GM12878 (cell line): ENCODE measurements around the gene ZNF519. TPM values are rescaled to one million over a fixed set of nuclear protein-coding genes. Genes with fewer than 3 reads are reported as not detected.
A peak's percentile ranks its signal among the peaks of the same experiment; 100 is the strongest.
"Not testable (repeated sequence)": the region's sequence is repeated elsewhere in the genome, so short reads cannot be mapped to it uniquely, and the experiment has no call there.

Experiments used
- ATAC-seq: fragments of 200-7000 bp; cut with Tn5 transposase; 3 replicates; pipeline ENCODE4 v1.9.1; 2020; ENCODE audit warnings: mild to moderate bottlenecking, moderate library complexity
- Bru-seq: library from RNA; stranded (reverse); fragments of 400-500 nt; gene quantifications from one replicate; lab custom pipeline; 2021; lab: Mats Ljungman, UMichigan
- BruChase-seq, 2 experiments: library from RNA; stranded (reverse); fragments of 400-500 nt; gene quantifications; one replicate each; lab custom pipeline; 2021; lab: Mats Ljungman, UMichigan
- BruUV-seq: library from RNA; stranded (reverse); fragments of 400-500 nt; replicated peaks from 2 replicates; lab custom pipeline; 2021; lab: Mats Ljungman, UMichigan
- CTCF ChIA-PET: fragments of 300-600 bp; sonication (Branson Sonifier 250); formaldehyde crosslinking; extraction: SDS; loops from one replicate; lab custom pipeline; 2021; ENCODE audit warnings: inconsistent platforms; lab: Yijun Ruan, JAX
- POLR2A ChIA-PET: fragments of 350-600 bp; formaldehyde crosslinking; extraction: SDS; loops from one replicate; lab custom pipeline; 2021; ENCODE audit warnings: inconsistent platforms; lab: Charles Lee
- RAD21 ChIA-PET: fragments of 300-600 bp; sonication (Branson Sonifier 250); formaldehyde crosslinking; loops from one replicate; lab custom pipeline; 2023; ENCODE audit warnings: antibody characterized with exemption; ENCODE audit not compliant: unreplicated experiment; lab: Charles Lee
- SMC1A ChIA-PET: fragments of 300-600 bp; sonication (Branson Sonifier 250); formaldehyde crosslinking; loops from one replicate; lab custom pipeline; 2023; ENCODE audit not compliant: unreplicated experiment, uncharacterized antibody; lab: Charles Lee
- DNase-seq: peaks from one replicate; pipeline ENCODE4 v3.0.0-alpha.2; 2011; ENCODE audit warnings: low read depth, low spot score
- FAIRE-seq: peaks from 3 replicates; lab custom pipeline; 2011; peaks lifted over from hg19 to GRCh38; lab: Jason Lieb, UNC
- H2AFZ ChIP-seq: 2 replicates; pipeline ENCODE4 v1.6.0; 2011; ENCODE audit warnings: low read depth, low read length, control low read depth; ENCODE audit not compliant: control insufficient read depth
- H3K27ac ChIP-seq: 2 replicates; pipeline ENCODE4 v1.5.1; 2011; ENCODE audit warnings: control low read depth; ENCODE audit not compliant: control insufficient read depth, insufficient read depth
- H3K27me3 ChIP-seq, 2 experiments: replicated peaks in 1 of 2; 2 replicates each; pipeline versions ENCODE4 v1.6.0 to v1.6.1; 2011; ENCODE audit warnings: low read length in 1 of 2; ENCODE audit not compliant: control insufficient read depth in 2 of 2, insufficient read depth in 2 of 2
- H3K36me3 ChIP-seq, 2 experiments: 2 replicates each; pipeline ENCODE4 v1.5.1; 2011; ENCODE audit warnings: low read length in 1 of 2; ENCODE audit not compliant: control insufficient read depth in 2 of 2, insufficient read depth in 2 of 2
- H3K4me1 ChIP-seq: 2 replicates; pipeline ENCODE4 v1.6.1; 2011; ENCODE audit warnings: mild to moderate bottlenecking, low read length, moderate library complexity, mixed read lengths; ENCODE audit not compliant: control insufficient read depth, insufficient read depth
- H3K4me2 ChIP-seq: 2 replicates; pipeline ENCODE4 v1.6.0; 2011; ENCODE audit warnings: control low read depth; ENCODE audit not compliant: control insufficient read depth, insufficient read depth
- H3K4me3 ChIP-seq: fragments of 200-600 bp; sonication (generic); 2 replicates; pipeline ENCODE4 v1.5.1; 2016
- H3K79me2 ChIP-seq: 2 replicates; pipeline ENCODE4 v1.6.0; 2011; ENCODE audit warnings: low read length; ENCODE audit not compliant: control insufficient read depth, insufficient read depth
- H3K9ac ChIP-seq: 2 replicates; pipeline ENCODE4 v1.8.0; 2011; ENCODE audit warnings: low read length, control low read depth, mixed read lengths; ENCODE audit not compliant: control insufficient read depth, insufficient read depth
- H3K9me3 ChIP-seq: replicated peaks from 3 replicates; pipeline ENCODE4 v1.5.1; 2011; ENCODE audit warnings: mild to moderate bottlenecking, low read length; ENCODE audit not compliant: control insufficient read depth, insufficient read depth
- H4K20me1 ChIP-seq: 2 replicates; pipeline ENCODE4 v1.6.0; 2011; ENCODE audit not compliant: control insufficient read depth, insufficient read depth
- CREB1 ChIP-seq: IDR thresholded peaks from 2 replicates; pipeline ENCODE4 v1.6.1; 2012; ENCODE audit warnings: low read depth, mild to moderate bottlenecking, inconsistent platforms
- CREM ChIP-seq: IDR thresholded peaks from 2 replicates; pipeline ENCODE4 v1.6.1; 2014; ENCODE audit warnings: antibody characterized with exemption, low read depth
- E2F4 ChIP-seq: IDR thresholded peaks from 2 replicates; pipeline ENCODE4 v1.6.1; 2012; ENCODE audit warnings: low read depth, low read length, improper control_type of control experiment
- ELK1 ChIP-seq: IDR thresholded peaks from 2 replicates; pipeline ENCODE4 v1.6.1; 2012; ENCODE audit warnings: low read depth, low read length, improper control_type of control experiment
- NKRF ChIP-seq: fragments of 450-650 bp; conservative IDR thresholded peaks from 2 replicates; pipeline ENCODE4 v1.6.1; 2017; ENCODE audit warnings: mild to moderate bottlenecking, moderate library complexity
- NR2C1 ChIP-seq: fragments of 450-650 bp; IDR thresholded peaks from 2 replicates; pipeline ENCODE4 v1.6.1; 2017; ENCODE audit warnings: antibody characterized with exemption, mild to moderate bottlenecking, moderate library complexity
- PAX5 ChIP-seq: IDR thresholded peaks from 2 replicates; pipeline ENCODE4 v1.6.1; 2011; ENCODE audit warnings: low read depth, low read length, borderline replicate concordance
- PKNOX1 ChIP-seq: fragments of 450-650 bp; IDR thresholded peaks from 2 replicates; pipeline ENCODE4 v1.6.1; 2016; ENCODE audit warnings: mild to moderate bottlenecking
- POLR2A ChIP-seq: IDR thresholded peaks from 2 replicates; pipeline ENCODE4 v1.6.1; 2011; ENCODE audit warnings: low read depth, mild to moderate bottlenecking, low read length
- SIN3A ChIP-seq: IDR thresholded peaks from 2 replicates; pipeline ENCODE4 v1.6.1; 2012; ENCODE audit warnings: low read depth, low read length, improper control_type of control experiment
- SPI1 ChIP-seq: IDR thresholded peaks from 2 replicates; pipeline ENCODE4 v1.6.1; 2011; ENCODE audit warnings: low read depth, mild to moderate bottlenecking, low read length, moderate library complexity, borderline replicate concordance; ENCODE audit not compliant: insufficient read depth
- WGBS: methylation state at CpG from one replicate; pipeline ENCODE4 v1.1.6; 2016; ENCODE audit warnings: low lambda C conversion rate; ENCODE audit not compliant: insufficient replicate concordance, insufficient coverage; ENCODE audit errors: missing lambda C conversion rate; 5-methylcytosine and 5-hydroxymethylcytosine counted together
- in situ Hi-C: fragments of 300-500 bp; cut with MboI; formaldehyde crosslinking; loops from 9 replicates; pipeline ENCODE4 v1.14.3; 2018; ENCODE audit warnings: mixed read lengths
- intact Hi-C: fragments of 100-400 bp; cut with micrococcal nuclease; formaldehyde crosslinking; loops from one replicate; pipeline ENCODE4 v1.14.2; 2022; ENCODE audit not compliant: unreplicated experiment
- long read RNA-seq, 2 experiments: library from polyadenylated mRNA; unstranded; transcript quantifications; one replicate each; pipeline ENCODE4 v2.0.0, GENCODE V29; 2019 to 2020
- polyA minus RNA-seq, 3 experiments: library from RNA; depleted of rRNA, polyadenylated mRNA; stranded (reverse); fragments of >200 nt; gene quantifications; 2 replicates each; pipeline ENCODE4 v1.2.3, GENCODE V29; 2011
- polyA plus RNA-seq, 11 experiments: library from polyadenylated mRNA; depleted of rRNA in 4 of 11; unstranded in 6 of 11; stranded (reverse) in 5 of 11; fragments of >200 nt; fragmentation: Nextera tagmentation in 4 of 11; fragmentation: Illumina TruSeq in 1 of 11; extraction: Ambion mirVana in 4 of 11; extraction: Trizol in 1 of 11; gene quantifications; 1 replicate in 1 of 11; 2 replicates in 10 of 11; pipeline versions ENCODE4 v1.2.1 to v1.2.3, GENCODE V29; 2011 to 2016; ENCODE audit warnings: inconsistent platforms in 2 of 11, missing spikeins in 2 of 11, low read depth in 1 of 11
- total RNA-seq, 4 experiments: library from RNA; depleted of rRNA in 3 of 4; stranded (reverse); fragments of >200 nt in 3 of 4; fragmentation: Illumina TruSeq in 1 of 4; extraction: Trizol in 1 of 4; gene quantifications; 2 replicates each; pipeline versions ENCODE4 v1.2.1 to v1.2.3, GENCODE V29; 2013 to 2021

Gene ZNF519
- 96.8 and 103 TPM in 2 replicates for total RNA-seq (2013; cell fraction: nucleolus; rRNA removed)
- total RNA-seq (2014; rRNA removed) (15.6 and 16.9 TPM in 2 replicates), total RNA-seq (2014; rRNA removed; fragmentation: Illumina TruSeq; extraction: Trizol) (21.4 and 22.5 TPM in 2 replicates), total RNA-seq (2021) (13.2 and 13.7 TPM in 2 replicates), polyA plus RNA-seq (2011; rRNA removed) (24.2 and 29.0 TPM in 2 replicates), polyA plus RNA-seq (2014; fragmentation: Illumina TruSeq; extraction: Trizol) (13.4 and 13.8 TPM in 2 replicates), polyA plus RNA-seq (2014; fragmentation: Nextera tagmentation; extraction: Ambion mirVana) (1 to 10 TPM; 8.9 to 9.6 TPM), polyA plus RNA-seq (2014; rRNA removed) (11.7 and 13.0 TPM in 2 replicates), polyA plus RNA-seq (2016; fragmentation: Nextera tagmentation; extraction: Ambion mirVana) (10 to 100 TPM; 13.5 to 16.1 TPM), polyA minus RNA-seq (2011; rRNA and poly(A)+ RNA removed) (30.1 and 32.9 TPM in 2 replicates), Bru-seq, nascent RNA (percentile 81 among the genes with signal in this experiment), BruChase-seq, experiment 1, labeled RNA remaining after a 6-hour chase (percentile 73 among the genes with signal in this experiment), BruChase-seq, experiment 2, labeled RNA remaining after a 2-hour chase (percentile 84 among the genes with signal in this experiment)
- 3.7 TPM for polyA plus RNA-seq (2011; ENCODE audit: low read depth)
- polyA plus RNA-seq (2011; cell fraction: cytosol; rRNA removed) = 12.0 TPM in 2 replicates
- 40.5 and 42.1 TPM in 2 replicates for polyA plus RNA-seq (2011; cell fraction: nucleus; rRNA removed)
- polyA plus RNA-seq (2012) = 6.5 and 7.8 TPM in 2 replicates
- polyA minus RNA-seq (2011; cell fraction: cytosol; rRNA and poly(A)+ RNA removed) = 7.0 and 7.6 TPM in 2 replicates
- 35.3 and 59.3 TPM in 2 replicates for polyA minus RNA-seq (2011; cell fraction: nucleus; rRNA and poly(A)+ RNA removed)
- long read RNA-seq, experiment 1, partial matches to known transcripts = 0 of 7 reads
- long read RNA-seq, experiment 1, other reads (novel, unspliced or antisense) = 0 of 7 reads
- long read RNA-seq, experiment 2, full-length matches to known transcripts = 35 of 45 reads
- long read RNA-seq, experiment 2, partial matches to known transcripts = 2 of 45 reads
- long read RNA-seq, experiment 2, other reads (novel, unspliced or antisense) = 8 of 45 reads

GRCh38 chr18:14132271-14132700 is at the start of gene ZNF519:
TSS of gene ZNF519 (minus strand) at chr18:14132435. CDS start at chr18:14132277, 158 bp downstream.
- RAD21 ChIA-PET, intact Hi-C loops, H3K9me3 ChIP-seq, POLR2A ChIA-PET, SMC1A ChIA-PET, H3K4me1 ChIP-seq, H4K20me1 ChIP-seq, BruUV-seq, in situ Hi-C loops, H3K27me3 ChIP-seq, CTCF ChIA-PET, H3K36me3 ChIP-seq: not testable (repeated sequence)
- H3K4me3 ChIP-seq = peak within 1 kb of the TSS; percentile 69
- peak within 1 kb of the TSS; percentile 58 for H3K9ac ChIP-seq
- ATAC-seq = peak; percentile 99
- H3K4me2 ChIP-seq = peak within 1 kb of the TSS; percentile 71; the same call in 1 of the 2 replicates
- H2AFZ ChIP-seq = peak within 1 kb of the TSS; percentile 83
- under 1% methylated on average over 20 of the region's 20 CpGs for WGBS
- FAIRE-seq = peak; percentile 75
- peak within 1 kb of the TSS; percentile 53 for H3K27ac ChIP-seq
- DNase-seq = peak; percentile 90
- H3K79me2 ChIP-seq = peaks cover 11% of the 10 kb centered on the region
- TF ChIP-seq E2F4 = peak; percentile 85
- 0 out of 2 replicates have a peak, but pooled peaks have one; percentile 17 for TF ChIP-seq PAX5
- TF ChIP-seq PKNOX1 = peak; percentile 99
- peak; percentile 44; the same call in 1 of the 2 replicates for TF ChIP-seq CREM
- TF ChIP-seq POLR2A = peak; percentile 65
- TF ChIP-seq ELK1 = peak; percentile 50; the same call in 1 of the 2 replicates
- peak; percentile 78 for TF ChIP-seq NKRF
- peak; percentile 86 for TF ChIP-seq SIN3A
- TF ChIP-seq CREB1 = peak; percentile 64; the same call in 1 of the 2 replicates
- peak; percentile 22 for TF ChIP-seq NR2C1
- TF ChIP-seq SPI1 = 0 out of 2 replicates have a peak, but pooled peaks have one; percentile 16
